HG02943 (cell line): ENCODE measurements around the gene CFHR3.
"Not testable (repeated sequence)": the region's sequence is repeated elsewhere in the genome, so short reads cannot be mapped to it uniquely, and the experiment has no call there.

Experiments used
- ATAC-seq: cut with Tn5 transposase; IDR thresholded peaks from one replicate; pipeline ENCODE4 v1.9.1; 2021; ENCODE audit warnings: mild to moderate bottlenecking, low read depth, moderate library complexity; ENCODE audit not compliant: unreplicated experiment

CFHR3 gene

DNA sequence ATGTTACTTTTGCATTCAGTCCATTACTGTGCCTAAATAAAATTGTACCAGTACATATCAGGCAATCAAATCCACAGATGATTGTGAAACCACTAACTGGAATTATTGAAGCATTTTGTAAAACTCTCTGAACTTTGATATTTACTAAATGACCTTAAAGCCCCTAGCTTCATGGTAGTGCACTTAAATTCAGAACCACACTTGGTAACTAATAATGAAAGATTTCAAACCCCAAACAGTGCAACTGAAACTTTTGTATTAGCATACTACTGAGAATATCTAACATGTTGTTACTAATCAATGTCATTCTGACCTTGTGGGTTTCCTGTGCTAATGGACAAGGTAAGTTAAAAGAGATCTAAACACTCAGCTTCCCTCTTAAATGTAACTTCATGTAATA lies at the start of gene CFHR3:
CFHR3 (plus strand) TSS at position 238 of the 400 bp plus-strand sequence; CDS start at position 285, 47 bp downstream.
- ATAC-seq = peak; percentile 81

DNA sequence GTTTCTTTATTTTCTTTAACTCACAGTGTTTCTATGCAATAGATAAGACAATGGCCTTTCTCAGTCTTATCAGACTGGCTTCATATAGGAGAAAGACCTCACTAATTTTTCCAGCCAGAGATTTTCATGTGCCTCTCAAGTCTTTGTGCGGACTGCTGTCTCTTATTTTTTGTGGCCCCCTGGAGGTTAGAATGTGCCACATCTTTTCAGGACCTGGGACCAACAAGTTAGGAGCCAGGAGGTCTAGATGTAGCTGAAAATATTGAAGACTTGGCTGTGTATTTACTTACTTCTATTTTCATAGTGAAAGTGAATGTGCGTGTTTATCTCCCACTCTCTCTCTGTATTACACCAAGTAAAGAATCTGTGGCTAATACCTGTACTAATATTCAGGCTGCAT lies 42.1 kb upstream of the CFHR3 start:
- no peak for ATAC-seq

DNA sequence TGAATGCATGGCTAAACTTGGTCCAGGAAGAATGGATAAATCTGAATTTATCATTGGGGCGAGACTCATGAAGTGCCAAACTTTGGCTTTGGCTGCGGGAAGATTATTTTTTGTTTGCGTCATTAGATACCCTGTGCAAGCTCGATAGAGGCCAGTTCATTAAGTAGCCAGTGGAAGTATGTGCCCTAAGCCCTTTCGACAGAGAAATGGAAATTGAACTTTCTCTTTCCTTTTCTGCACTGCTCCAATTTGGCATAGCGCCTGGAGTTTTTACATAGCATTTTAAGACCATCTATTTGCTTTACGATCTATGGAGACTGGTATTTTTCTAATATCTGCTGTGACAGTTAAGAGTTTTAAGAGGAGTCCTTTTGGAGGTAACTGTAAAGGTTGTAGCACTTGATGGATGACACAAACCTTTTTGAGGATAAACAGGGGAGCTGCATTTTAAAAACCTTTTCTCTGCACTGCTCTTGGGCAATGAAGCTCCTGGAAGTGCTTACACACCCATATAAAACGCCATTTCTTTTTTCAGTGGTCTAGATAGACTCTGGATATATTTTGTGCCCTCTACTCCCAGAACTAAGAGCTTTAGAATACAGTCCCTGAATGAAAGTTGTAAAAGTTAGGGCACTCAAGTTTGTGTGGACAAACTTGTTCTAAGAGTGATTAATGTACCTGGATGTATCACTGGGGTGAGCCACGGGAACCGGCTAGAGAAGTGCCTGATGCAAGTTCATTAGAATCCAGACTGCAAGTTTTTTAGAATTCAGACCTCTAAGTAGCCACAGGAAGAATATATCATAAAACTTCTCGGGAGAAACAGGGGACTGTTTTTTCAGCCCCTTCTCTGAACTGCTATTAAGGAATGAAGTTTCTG lies 41.3 kb upstream of the CFHR3 start:
- no peak for ATAC-seq

DNA sequence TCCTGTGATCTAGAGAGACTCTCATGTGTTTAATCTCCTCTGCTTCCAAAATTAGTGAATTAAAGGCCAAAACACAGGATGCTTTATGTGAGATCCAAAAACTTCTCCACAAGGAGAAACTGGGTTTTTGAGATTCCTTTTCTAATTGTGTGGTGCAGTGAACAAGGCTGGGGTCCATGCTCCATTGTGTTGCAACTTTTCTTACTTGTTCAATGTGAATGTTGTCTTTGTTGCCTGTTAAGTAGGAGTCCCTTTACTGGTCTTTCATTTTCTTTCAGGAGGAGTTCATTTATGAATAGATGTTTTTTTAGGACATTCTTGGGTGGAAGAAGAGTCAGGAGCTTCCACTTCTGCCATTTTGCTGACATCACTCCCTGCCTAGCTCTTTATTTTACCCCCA lies 40.6 kb upstream of the CFHR3 start:
- no peak for ATAC-seq

DNA sequence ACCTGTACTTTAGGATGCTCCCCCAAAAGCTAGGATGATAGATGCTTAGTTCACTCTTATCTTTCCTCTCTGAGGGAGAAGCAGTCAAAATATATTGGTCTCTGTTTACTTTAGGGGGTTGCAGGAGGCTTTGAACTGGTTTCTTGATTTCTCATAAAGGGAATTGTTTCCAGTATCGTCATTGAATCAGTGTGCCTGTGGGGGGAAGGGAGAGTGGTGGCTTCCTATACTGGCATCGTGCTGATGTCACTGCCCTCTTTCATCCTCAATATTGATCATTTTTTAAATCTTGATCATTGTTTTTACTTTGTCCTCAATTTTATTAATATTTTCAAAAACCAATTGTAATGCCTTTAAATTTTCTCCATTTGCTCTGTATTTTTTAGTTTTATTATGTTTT lies 40.2 kb upstream of the CFHR3 start:
- ATAC-seq = no peak

DNA sequence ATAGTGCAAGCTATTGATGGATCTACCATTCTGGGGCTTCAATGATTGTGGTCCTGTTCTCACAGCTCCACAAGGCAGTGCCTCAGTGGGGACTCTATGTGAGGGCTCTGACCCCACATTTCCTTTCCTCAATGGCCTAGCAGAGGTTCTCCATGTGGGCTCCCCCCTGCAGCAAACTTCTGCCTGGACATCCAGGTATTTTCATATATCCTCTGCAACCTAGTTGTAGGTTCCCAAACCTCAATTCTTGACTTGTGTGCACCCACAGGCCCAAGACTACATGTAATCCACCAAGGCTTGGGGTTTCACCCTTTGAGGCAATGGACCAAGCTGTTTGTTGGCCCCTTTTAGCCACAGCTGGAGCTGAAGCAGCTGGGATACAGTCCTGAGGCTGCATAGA lies 35.9 kb upstream of the CFHR3 start:
- ATAC-seq = no peak

DNA sequence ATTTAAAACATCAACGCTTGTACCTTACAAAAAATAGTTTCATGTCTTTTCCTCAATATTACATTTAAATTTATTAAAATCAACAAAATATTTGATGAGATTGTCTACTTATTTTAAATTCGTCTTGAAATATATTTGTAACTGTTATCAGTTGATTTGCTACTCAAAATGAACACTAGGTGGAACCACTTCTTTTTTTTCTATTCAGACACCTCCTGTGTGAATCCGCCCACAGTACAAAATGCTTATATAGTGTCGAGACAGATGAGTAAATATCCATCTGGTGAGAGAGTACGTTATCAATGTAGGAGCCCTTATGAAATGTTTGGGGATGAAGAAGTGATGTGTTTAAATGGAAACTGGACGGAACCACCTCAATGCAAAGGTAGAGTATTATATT lies 31.4 kb upstream of the CFHR3 start:
- ATAC-seq = peak; percentile 61

DNA sequence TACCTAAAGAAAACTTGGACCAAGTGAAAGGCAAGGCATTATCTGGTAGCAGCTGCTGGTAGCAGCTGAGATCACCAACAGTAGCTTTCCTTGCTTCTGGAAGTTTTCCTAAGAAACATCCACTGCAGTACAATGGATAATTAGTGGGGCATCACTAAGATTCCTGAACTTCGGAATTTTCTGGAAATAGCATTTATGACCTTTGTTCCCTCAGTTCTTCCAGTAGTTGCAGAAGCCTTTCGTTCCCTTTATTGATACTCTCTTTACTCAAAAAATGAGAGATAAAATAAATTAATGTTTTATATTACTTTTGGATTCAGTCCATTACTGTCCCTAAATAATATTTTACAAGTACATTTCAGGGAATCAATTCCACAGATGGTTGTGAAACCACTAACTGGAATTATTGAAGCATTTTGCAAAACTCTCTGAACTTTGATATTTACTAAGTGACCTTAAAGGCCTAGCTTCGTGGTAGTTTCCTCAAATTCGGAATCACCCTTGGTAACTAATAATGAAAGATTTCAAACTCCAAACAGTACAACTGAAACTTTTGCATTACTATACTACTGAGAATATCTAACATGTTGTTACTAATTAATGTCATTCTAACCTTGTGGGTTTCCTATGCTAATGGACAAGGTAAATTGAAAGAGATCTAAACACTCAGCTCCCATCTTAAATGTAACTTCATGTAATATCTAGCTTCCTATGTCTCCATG lies 9.5 kb upstream of the CFHR3 start:
- not testable (repeated sequence) for ATAC-seq

DNA sequence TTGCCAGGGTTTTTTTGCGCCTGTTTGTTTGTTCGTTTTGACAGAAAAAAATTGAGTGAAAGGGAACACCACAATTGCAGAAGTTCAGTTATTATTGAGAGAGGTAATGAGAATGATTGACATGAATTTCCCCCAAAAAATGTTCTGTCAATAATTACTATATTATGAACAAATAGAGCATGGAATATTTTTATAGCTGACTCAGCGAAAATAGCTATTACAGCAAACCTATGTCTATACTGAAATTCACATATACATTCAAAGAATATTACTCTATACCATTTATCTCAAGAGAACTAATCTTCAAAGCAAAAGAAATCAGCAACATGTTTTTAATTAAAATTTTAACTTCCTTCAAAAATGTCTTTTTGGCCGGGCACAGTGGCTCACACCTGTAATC lies 4.8 kb upstream of the CFHR3 start:
- not testable (repeated sequence) for ATAC-seq

DNA sequence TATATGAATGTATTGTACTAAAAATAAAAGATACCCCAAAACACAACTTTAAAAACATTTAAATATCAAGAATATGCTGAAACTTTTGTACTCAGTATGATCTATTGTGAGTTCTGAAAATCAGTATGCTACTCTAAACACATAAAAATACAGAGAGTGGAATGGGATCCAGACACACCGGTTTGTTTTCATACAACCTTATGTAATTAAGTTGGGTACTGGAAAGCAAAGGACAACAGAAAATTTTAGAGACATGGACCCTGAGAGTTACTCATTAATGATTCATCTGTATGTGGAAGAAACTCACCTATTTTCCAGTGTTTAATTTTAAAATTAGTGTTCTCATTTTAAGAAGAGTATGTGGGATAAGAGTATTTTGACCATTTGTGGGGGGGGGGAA lies 927 bp upstream of the CFHR3 start:
- no peak for ATAC-seq

DNA sequence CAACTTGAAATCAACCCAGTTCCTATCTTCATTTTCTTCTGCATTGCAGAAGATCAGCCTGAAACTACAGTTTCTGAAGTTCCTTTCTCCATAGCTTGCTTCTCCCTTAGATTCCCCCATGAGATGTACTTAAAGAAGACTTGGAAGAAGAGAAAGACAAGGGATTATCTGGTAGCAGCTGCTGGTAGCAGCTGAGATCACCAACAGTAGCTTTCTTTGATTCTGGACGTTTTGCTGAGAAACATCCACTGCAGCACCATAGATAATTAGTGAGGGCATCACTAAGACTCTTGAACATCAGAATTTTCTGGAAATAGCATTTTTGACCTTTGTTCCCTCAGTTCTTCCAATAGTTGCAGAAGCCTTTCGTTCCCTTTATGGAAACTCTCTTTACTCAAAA lies 465 bp upstream of the CFHR3 start:
- ATAC-seq = no peak

DNA sequence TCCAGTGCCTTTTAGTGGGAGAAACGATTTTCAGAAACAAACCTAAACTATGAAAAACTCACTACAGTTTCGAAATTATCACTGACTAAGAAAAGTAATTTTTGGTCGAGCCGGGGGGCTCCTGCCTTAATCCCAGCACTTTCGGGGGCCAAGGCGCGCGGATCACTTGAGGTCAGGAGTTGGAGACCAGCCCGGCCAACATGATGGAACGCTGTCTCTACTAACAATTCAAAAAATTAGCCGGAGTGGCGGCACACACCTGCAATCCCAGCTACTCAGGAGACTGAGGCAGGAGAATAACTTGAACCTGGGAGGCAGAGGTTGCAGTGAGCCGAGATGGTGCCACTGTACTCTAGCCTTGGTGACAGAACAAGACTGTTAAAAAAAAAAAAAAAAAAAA lies 3.0 kb downstream of the CFHR3 start:
- no peak for ATAC-seq

DNA sequence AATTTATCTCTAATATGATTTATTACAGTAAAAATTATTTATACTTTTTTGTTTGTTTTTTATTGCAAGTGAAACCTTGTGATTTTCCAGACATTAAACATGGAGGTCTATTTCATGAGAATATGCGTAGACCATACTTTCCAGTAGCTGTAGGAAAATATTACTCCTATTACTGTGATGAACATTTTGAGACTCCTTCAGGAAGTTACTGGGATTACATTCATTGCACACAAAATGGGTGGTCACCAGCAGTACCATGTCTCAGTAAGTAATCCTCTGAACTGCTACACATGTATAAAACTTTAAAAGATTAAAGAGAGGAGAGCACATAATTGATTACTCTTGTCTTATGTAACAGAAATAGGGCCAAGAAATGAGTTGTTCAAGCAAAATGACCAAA lies 4.5 kb downstream of the CFHR3 start:
- no peak for ATAC-seq

DNA sequence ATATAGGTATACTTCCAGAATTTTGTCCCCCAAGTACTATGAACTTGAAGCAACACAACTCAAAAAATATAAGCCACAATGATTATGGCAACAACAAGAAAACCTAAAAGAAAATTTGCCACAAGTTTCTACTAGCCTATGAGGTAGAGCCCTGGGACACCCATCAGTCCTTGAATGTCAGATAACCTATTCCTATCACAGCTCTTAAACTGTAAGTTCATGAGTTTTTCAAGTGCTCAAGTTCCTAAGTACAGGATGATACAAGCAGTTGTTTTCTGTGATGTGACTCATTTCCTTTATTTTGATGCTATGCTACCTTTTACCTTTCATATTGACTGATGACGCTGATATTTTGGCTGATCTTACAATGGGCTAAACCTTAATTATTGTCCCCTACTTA lies 16.6 kb downstream of the CFHR3 start:
- not testable (repeated sequence) for ATAC-seq

DNA sequence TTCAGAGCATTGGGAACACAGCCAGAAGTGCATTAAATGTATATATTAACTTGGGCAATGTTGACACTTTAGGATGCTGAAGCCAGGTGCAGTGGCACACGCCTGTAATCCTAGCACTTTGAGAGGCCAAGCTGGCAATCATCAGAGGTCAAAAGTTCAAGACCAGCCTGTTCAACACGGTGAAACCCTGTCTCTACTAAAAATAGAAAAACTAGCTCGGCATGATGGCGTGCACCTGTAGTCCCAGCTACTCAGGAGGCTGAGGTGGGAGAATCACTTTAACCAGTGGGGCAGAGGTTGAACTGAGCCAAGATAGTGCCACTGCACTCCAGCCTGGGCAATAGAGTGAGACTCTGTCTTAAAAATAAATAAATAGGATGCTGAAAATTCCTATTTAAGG lies 19.5 kb downstream of the CFHR3 start:
- not testable (repeated sequence) for ATAC-seq

DNA sequence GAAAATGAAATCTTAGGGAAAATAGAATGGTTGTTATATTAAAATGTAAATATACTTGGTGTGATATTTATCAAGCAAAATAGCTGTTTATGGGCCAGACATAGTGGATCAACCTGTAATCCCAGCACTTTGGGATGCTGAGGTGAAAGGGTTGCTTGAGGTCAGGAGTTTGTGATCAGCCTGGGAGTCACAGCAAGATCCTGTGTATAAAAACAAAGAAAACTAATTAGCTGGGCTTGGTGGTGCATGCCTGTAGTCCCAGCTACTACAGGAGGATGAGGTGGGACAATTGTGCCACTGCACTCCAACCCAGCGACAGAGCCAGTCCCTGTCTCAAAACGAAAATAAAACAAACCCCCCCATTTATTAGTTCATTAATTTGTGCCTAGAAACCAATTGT lies 23.3 kb downstream of the CFHR3 start:
- no peak for ATAC-seq

DNA sequence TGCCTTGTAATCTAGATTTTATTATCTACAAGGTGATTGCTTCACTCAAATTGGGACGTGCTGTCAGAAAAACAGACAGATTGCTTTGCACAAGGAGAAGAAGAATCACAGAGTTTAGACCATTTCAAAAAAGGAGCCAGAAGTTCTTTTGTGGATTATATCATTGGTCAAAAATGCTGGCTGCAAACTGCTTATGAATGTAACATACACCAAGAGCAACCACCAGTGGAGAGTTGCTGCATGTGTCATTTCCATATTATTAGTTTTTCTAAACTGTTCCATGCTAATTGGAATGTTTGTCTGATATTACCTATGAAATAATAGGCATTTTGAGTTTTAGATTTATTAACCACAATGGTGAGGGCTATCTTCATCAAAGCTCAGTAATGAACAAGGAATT lies 27.3 kb downstream of the CFHR3 start:
- ATAC-seq = not testable (repeated sequence)

DNA sequence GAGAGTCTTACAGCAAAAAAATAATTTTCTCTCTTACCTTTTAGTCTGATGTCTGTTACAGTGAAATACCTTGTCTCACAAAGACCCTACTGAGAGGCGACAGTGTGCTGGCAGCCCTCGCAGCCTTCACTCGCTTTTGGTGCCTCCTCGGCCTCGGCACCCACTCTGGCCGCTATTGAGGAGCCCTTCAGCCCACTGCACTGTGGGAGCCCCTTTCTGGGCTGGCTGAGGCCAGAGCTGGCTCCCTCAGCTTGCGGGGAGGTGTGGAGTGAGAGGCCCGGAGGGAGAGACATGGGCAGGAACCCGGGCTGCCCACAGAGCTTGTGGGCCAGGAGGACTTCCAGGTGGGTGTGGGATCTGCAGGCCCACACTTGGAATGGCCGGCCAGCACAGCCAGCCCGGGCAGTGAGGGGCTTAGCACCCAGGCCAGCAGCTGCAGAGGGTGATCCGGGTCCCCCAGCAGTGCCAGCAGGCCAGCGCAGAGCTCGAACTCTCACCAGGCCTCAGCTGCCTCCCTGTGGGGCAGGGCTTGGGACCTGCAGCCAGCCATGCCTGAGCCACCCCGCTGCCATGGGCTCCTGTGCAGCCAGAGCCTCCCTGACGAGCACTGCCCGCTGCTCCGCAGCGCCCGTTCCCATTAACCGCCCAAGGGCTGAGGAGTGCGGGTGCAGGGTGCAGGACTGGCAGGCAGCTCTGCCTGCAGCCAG lies 34.0 kb downstream of the CFHR3 start:
- ATAC-seq = no peak

DNA sequence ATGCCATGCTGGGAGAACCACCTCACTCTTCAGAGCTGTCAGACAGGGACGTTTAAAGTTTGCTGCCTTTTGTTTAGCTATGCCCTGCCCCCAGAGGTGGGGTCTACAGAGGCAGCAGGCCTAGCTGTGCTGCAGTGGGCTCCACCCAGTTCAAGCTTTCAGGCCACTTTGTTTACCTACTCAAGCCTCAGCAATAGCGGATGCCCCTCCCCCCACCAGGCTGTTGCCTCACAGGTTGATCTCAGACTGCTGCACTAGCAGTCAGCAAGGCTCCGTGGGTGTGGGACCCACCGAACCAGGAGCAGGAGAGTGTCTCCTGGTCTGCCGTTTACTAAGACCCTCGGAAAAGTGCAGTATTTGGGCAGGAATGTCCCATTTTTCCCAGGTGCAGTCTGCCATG lies 42.8 kb downstream of the CFHR3 start:
- not testable (repeated sequence) for ATAC-seq

DNA sequence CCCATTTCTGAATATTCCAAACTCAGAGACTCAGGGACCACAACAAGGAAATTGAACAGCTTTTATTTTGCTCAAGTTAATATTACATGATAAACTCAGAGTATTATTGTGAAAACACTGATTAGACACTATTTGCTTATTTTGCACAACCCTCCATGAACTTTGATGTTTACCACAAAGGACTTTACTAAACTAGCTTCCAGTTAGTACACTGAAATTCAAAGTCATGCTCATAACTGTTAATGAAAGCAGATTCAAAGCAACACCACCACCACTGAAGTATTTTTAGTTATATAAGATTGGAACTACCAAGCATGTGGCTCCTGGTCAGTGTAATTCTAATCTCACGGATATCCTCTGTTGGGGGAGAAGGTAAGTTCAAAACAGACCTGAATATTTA lies 44.9 kb downstream of the CFHR3 start, which contains the start of gene CFHR1:
CFHR1 (plus strand) TSS at position 201 of the 400 bp plus-strand sequence; CDS start at position 315, 114 bp downstream.
- ATAC-seq = not testable (repeated sequence)

DNA sequence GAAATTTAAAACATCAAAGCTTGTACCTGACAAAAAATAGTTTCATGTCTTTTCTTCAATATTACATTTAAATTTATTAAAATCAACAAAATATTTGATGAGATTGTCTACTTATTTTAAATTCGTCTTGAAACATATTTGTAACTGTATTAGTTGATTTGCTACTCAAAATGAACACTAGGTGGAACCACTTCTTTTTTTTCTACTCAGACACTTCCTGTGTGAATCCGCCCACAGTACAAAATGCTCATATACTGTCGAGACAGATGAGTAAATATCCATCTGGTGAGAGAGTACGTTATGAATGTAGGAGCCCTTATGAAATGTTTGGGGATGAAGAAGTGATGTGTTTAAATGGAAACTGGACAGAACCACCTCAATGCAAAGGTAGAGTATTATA lies 53.2 kb downstream of the CFHR3 start:
- peak; percentile 97 for ATAC-seq
